ENCODE results near the gene PRKCB.

GRCh38 chr16:24152826-24153225 is 317.0 kb downstream of the PRKCB start:
- no peak for TF ChIP-seq EP300 (IDR thresholded peaks at IDR 0.05)
- no peak for TF ChIP-seq CTCF (IDR thresholded peaks at IDR 0.05)
